DND-41 (cell line): ENCODE data around the gene EXOSC7.

ENCODE experiments used
- ATAC-seq: fragments of 200-7000 bp; cut with Tn5 transposase; 3 replicates; pipeline ENCODE4 v1.9.1; 2021; ENCODE audit warnings: low read depth; ENCODE audit not compliant: insufficient read depth
- DNase-seq: peaks from one replicate; pipeline ENCODE4 v3.0.0-alpha.2; 2020
- H2AFZ ChIP-seq: 2 replicates; pipeline ENCODE4 v1.6.0; 2012; ENCODE audit warnings: low read depth, low read length
- H3K27ac ChIP-seq: 2 replicates; pipeline ENCODE4 v1.5.1; 2012; ENCODE audit warnings: low read length, inconsistent platforms
- H3K27me3 ChIP-seq: fragments of 200-600 bp; sonication (generic); 2 replicates; pipeline ENCODE4 v1.6.0; 2012; ENCODE audit warnings: low read length, mild to moderate bottlenecking, inconsistent platforms; ENCODE audit not compliant: insufficient read depth, poor library complexity
- H3K36me3 ChIP-seq: 2 replicates; pipeline ENCODE4 v1.5.1; 2012; ENCODE audit warnings: low read length, inconsistent platforms; ENCODE audit not compliant: insufficient read depth
- H3K4me1 ChIP-seq: 2 replicates; pipeline ENCODE4 v1.5.1; 2012; ENCODE audit warnings: mild to moderate bottlenecking, low read length; ENCODE audit not compliant: insufficient read depth
- H3K4me2 ChIP-seq: 2 replicates; pipeline ENCODE4 v1.6.0; 2012; ENCODE audit warnings: mild to moderate bottlenecking, moderate library complexity, low read length, inconsistent platforms; ENCODE audit not compliant: insufficient read depth
- H3K4me3 ChIP-seq, 2 experiments: fragments of 200-600 bp in 1 of 2; shearing (Covaris generic) in 1 of 2; 2 replicates each; pipeline ENCODE4 v1.5.1; 2012 to 2016; ENCODE audit warnings: inconsistent platforms in 2 of 2, low read length in 2 of 2, mild to moderate bottlenecking in 2 of 2, low read depth in 1 of 2, moderate library complexity in 1 of 2
- H3K79me2 ChIP-seq: 2 replicates; pipeline ENCODE4 v1.6.0; 2012; ENCODE audit warnings: low read length, inconsistent platforms; ENCODE audit not compliant: insufficient read depth
- H3K9ac ChIP-seq: 2 replicates; pipeline ENCODE4 v1.6.0; 2012; ENCODE audit warnings: low read depth, mild to moderate bottlenecking, inconsistent platforms, low read length, moderate library complexity
- H3K9me3 ChIP-seq: 2 replicates; pipeline ENCODE4 v1.5.1; 2012; ENCODE audit warnings: low read length, moderate library complexity, mild to moderate bottlenecking, inconsistent platforms; ENCODE audit not compliant: insufficient read depth, severe bottlenecking
- H4K20me1 ChIP-seq: 2 replicates; pipeline ENCODE4 v1.6.0; 2012; ENCODE audit warnings: low read length; ENCODE audit not compliant: insufficient read depth
- CTCF ChIP-seq: IDR thresholded peaks from 2 replicates; pipeline ENCODE4 v1.5.1; 2012; ENCODE audit warnings: borderline replicate concordance, low read length, moderate library complexity, mild to moderate bottlenecking; ENCODE audit not compliant: poor library complexity, severe bottlenecking; ENCODE audit errors: extremely low read depth
- EZH2 ChIP-seq: IDR thresholded peaks from 3 replicates; pipeline ENCODE4 v1.6.1; 2012; ENCODE audit warnings: borderline replicate concordance, low read depth, mild to moderate bottlenecking, moderate library complexity, low read length, inconsistent platforms; ENCODE audit not compliant: severe bottlenecking

EXOSC7 gene

GRCh38 chr3:44989141-44989540 is 13.1 kb downstream of the EXOSC7 start:
- Histone ChIP-seq H3K9ac (no peak overlapping the region), H3K4me3 (no peak overlapping the region), H3K79me2 (peaks cover 17% of the 10 kb centered on the region), H2AFZ (no peak overlapping the region), H3K4me2 (no peak overlapping the region), H3K4me1 (no peaks in the 10 kb centered on the region), H3K36me3 (peaks cover 35% of the 10 kb centered on the region), H3K27me3 (no peaks in the 10 kb centered on the region), H3K9me3 (no peaks in the 10 kb centered on the region), H3K27ac (no peak overlapping the region), H4K20me1 (no peaks in the 10 kb centered on the region; the same call in 1 of the 2 replicates)
- no peak for TF ChIP-seq EZH2
- TF ChIP-seq CTCF = no peak
- ATAC-seq = no peak
- no peak for DNase-seq

GRCh38 chr3:44989636-44990373 is 13.8 kb downstream of the EXOSC7 start:
- H3K79me2 ChIP-seq = peaks cover 10% of the 10 kb centered on the region
- H3K4me2 ChIP-seq = no peak overlapping the region
- no peak overlapping the region for H3K27ac ChIP-seq
- no peaks in the 10 kb centered on the region; the same call in 1 of the 2 replicates for H4K20me1 ChIP-seq
- TF ChIP-seq EZH2 (no peak), CTCF (no peak)
- no peak overlapping the region for H2AFZ ChIP-seq
- no peak for DNase-seq
- H3K27me3 ChIP-seq = no peaks in the 10 kb centered on the region
- H3K36me3 ChIP-seq = peaks cover 40% of the 10 kb centered on the region
- no peak for ATAC-seq
- no peaks in the 10 kb centered on the region for H3K9me3 ChIP-seq
- H3K4me1 ChIP-seq = no peaks in the 10 kb centered on the region
- no peak overlapping the region for H3K9ac ChIP-seq
- H3K4me3 ChIP-seq = no peak overlapping the region

- H3K4me2 ChIP-seq = no peak overlapping the region
- H3K36me3 ChIP-seq = peaks cover 46% of the 10 kb centered on the region
- peaks cover 7% of the 10 kb centered on the region; the same call in 1 of the 2 replicates for H3K79me2 ChIP-seq
- no peak overlapping the region for H2AFZ ChIP-seq
- H3K9me3 ChIP-seq = no peaks in the 10 kb centered on the region
- TF ChIP-seq CTCF (peak; percentile 2), EZH2 (no peak)
- H3K9ac ChIP-seq = no peak overlapping the region
- H3K4me1 ChIP-seq = no peaks in the 10 kb centered on the region
- no peaks in the 10 kb centered on the region for H3K27me3 ChIP-seq
- H4K20me1 ChIP-seq = no peaks in the 10 kb centered on the region; the same call in 1 of the 2 replicates
- DNase-seq = no peak
- ATAC-seq = peak; percentile 47
- H3K27ac ChIP-seq = no peak overlapping the region
- H3K4me3 ChIP-seq = no peak overlapping the region
Observed at GRCh38 chr3:44991326-44991725, 15.3 kb downstream of the EXOSC7 start.
